Peyer's patch (tissue), 4 donors: ENCODE results near the gene SEPTIN10.

Experiments
- CTCF ChIP-seq, 6 experiments: fragments of 450-650 bp in 4 of 6; fragments of 200-600 bp in 2 of 6; sonication (generic) in 1 of 6; IDR thresholded peaks; one replicate each; pipeline ENCODE4 v1.5.1; 2017 to 2019; ENCODE audit warnings: antibody characterized with exemption in 6 of 6, mild to moderate bottlenecking in 3 of 6, moderate library complexity in 1 of 6
- POLR2A ChIP-seq, 2 donors: fragments of 450-650 bp; IDR thresholded peaks; one replicate each; pipeline ENCODE4 v1.5.1; 2017; ENCODE audit warnings: antibody characterized with exemption in 2 of 2, mild to moderate bottlenecking in 2 of 2, moderate library complexity in 2 of 2

GRCh38 chr2:109527079-109527478, 86.7 kb downstream of the SEPTIN10 start:
- TF ChIP-seq CTCF (IDR thresholded peaks at IDR 0.05) (no peak), POLR2A (IDR thresholded peaks at IDR 0.05) (no peak)
